Choroid plexus epithelial cell (primary cell): ENCODE results near the gene SMDT1.
A peak's percentile ranks its signal among the peaks of the same experiment; 100 is the strongest.
"Not testable (repeated sequence)": the region's sequence is repeated elsewhere in the genome, so short reads cannot be mapped to it uniquely, and the experiment has no call there.

Experiments used
- DNase-seq: peaks from one replicate; pipeline ENCODE4 v3.0.0-alpha.2; 2010; ENCODE audit warnings: low read depth
- H3K4me3 ChIP-seq: 2 replicates; pipeline ENCODE4 v1.5.1; 2011; ENCODE audit warnings: low read depth, mild to moderate bottlenecking, control low read depth, low read length, moderate library complexity
- CTCF ChIP-seq: conservative IDR thresholded peaks from 2 replicates; pipeline ENCODE4 v1.5.1; 2011; ENCODE audit warnings: low read depth, mild to moderate bottlenecking, control low read depth, inconsistent platforms, low read length, moderate library complexity

The SMDT1 gene

GRCh38 chr22:42070517-42071422 lies 8.7 kb upstream of the SMDT1 start, which contains the start of gene NAGA:
Gene NAGA (minus strand): TSS chr22:42070812. CDS start chr22:42070297, 515 bp downstream.
- DNase-seq, result peak; percentile 97
- TF ChIP-seq CTCF, result no peak
- peak within 1 kb of the TSS; percentile 71 for H3K4me3 ChIP-seq

GRCh38 chr22:42071508-42071907 lies 8.0 kb upstream of the SMDT1 start:
- not testable (repeated sequence) for H3K4me3 ChIP-seq, DNase-seq

GRCh38 chr22:42072606-42073330 lies 6.7 kb upstream of the SMDT1 start:
- H3K4me3 ChIP-seq, result no peak overlapping the region
- TF ChIP-seq CTCF, result peak; percentile 24
- no peak for DNase-seq

GRCh38 chr22:42073621-42074041 lies 5.9 kb upstream of the SMDT1 start:
- no peak for DNase-seq
- TF ChIP-seq CTCF, result no peak
- peak overlapping the region; percentile 87 for H3K4me3 ChIP-seq

GRCh38 chr22:42074132-42074811 lies 5.2 kb upstream of the SMDT1 start, which contains the start of gene PHETA2:
Gene PHETA2 (plus strand): TSS chr22:42074248. CDS start chr22:42077294, 3,046 bp downstream.
- peak; percentile 61 for DNase-seq
- peak; percentile 57 for TF ChIP-seq CTCF
- H3K4me3 ChIP-seq, result peak within 1 kb of the TSS; percentile 87

GRCh38 chr22:42074846-42075676 lies 4.4 kb upstream of the SMDT1 start:
- peak overlapping the region; percentile 87 for H3K4me3 ChIP-seq
- DNase-seq, result peak; percentile 12
- TF ChIP-seq CTCF, result no peak
